ENCODE data around the gene SLC16A5.

GRCh38 chr17:75063626-75064025 lies 24.1 kb upstream of the SLC16A5 start:
- TF ChIP-seq CTCF (IDR thresholded peaks at IDR 0.05) (no peak), POLR2A (IDR thresholded peaks at IDR 0.05) (no peak)
